OCI-M2 (cell line): Measurements from ENCODE around the gene INHBE.
"Not testable (repeated sequence)": the region's sequence is repeated elsewhere in the genome, so short reads cannot be mapped to it uniquely, and the experiment has no call there.

Source experiments
- DNase-seq: peaks from one replicate; lab custom pipeline; 2025; ENCODE audit not compliant: unreplicated experiment; lab: John Stamatoyannopoulos, UW

INHBE gene

DNA sequence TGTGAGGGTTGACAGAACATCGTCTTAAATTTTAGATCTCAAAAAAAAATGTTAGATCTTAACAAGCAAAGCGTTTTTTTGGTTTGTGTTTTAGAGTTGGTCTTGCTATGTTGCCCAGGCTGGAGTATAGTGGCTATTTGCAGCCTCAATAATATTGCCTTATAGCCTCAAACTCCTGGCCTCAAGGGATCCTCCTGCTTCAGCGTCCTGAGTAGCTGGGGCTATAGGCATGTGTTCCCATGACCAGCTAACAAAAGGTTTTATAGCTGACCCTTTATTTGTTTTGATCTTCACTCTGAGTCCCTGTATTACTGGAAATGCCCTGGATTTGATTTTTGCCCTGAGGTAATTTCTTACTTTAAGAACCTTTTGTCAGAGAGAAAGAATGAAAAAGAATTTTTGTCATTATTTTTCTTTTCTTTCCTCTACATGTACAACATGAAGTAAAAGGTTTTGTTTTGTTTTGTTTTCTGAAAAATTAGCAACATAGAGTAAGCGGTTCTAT lies 15.3 kb upstream of the INHBE start:
- DNase-seq, result no peak

- DNase-seq, result not testable (repeated sequence)
Observed at GRCh38 chr12:57441393-57441792, 13.7 kb upstream of the INHBE start.

DNA sequence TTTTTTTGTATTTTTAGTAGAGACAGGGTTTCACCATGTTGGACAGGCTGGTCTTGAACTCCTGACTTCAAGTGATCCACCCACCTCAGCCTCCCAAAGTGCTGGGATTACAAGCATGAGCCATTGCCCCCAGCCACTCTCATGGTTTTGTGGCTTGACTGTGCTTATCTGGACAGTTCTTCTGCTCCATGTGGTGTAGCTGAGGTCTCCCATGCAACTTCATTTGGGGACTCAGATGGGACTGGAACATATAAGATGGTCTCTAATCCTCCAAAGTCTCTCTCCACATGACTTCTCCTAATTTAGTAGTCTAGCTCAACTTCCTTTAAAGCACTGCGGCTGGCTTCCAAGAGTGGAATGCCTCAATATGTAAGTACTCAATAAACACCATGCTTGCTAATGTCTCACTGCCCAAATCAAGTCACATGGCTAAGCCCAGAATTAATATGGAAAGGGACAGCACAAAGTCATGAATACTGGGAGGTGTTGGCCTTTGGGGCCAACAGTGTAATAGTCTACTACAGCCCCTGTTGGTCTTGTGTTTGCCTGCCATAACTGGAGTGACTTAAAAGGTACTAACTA lies 13.2 kb upstream of the INHBE start:
- DNase-seq, result no peak

DNA sequence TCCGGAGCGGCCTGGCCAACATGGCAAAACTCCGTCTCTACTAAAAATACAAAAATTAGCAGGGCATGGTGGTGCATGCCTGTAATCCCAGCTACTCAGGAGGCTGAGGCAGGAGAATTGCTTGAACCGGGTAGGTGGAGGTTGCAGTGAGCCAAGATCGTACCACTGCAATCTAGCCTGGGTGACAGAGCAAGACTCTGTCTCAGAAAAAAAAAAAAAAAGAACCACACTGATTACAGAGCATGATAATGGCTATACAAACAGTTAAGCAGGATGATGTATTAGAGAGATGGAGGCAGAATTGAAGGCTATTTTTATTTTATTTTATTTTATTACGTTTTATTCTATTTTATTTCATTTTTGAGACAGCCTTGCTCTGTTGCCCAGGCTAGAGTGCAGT lies 10.8 kb upstream of the INHBE start:
- DNase-seq, result not testable (repeated sequence)

DNA sequence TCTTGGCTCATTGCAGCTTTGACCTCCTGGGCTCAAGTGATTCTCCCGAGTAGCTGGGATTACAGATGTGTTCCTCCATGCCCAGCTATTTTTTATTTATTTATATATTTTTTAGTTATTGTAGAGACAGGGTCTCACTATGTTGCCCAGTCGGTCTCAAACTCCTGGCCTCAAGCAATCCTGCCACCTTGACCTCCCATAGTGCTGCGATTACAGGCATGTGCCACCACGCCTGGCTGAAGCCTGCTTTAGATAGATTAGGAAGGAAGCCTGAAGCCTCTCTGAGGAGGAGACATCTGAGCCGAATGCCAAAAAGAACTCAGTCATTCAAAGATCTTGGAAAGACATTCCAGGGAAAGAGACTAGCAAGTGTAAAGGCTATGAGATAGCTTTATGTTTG lies 10.4 kb upstream of the INHBE start:
- DNase-seq, result no peak

GRCh38 chr12:57446292-57446960 lies 8.7 kb upstream of the INHBE start:
- no peak for DNase-seq

DNA sequence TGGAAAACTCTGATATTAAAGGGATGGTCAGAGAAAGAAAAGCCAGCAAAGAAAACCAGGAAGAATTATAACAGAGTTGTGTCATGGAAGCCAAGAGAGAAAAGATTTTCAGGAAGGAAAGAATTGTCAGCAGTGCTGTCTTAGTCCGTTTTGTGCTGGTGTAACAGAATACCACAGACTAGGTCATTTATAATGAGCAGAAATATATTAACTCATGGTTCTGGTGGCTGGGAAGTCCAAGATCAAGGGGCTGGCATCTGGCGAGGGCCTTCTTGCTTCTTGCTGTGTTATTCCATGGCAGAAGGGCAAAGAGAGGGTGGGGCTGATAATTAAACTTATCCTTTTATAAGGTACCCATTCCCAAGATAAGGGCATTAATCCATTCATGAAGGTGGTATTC lies 6.4 kb upstream of the INHBE start:
- no peak for DNase-seq

- no peak for DNase-seq
Observed at GRCh38 chr12:57449375-57449774, 5.7 kb upstream of the INHBE start.

GRCh38 chr12:57450057-57450456 lies 5.0 kb upstream of the INHBE start:
- DNase-seq, result no peak

DNA sequence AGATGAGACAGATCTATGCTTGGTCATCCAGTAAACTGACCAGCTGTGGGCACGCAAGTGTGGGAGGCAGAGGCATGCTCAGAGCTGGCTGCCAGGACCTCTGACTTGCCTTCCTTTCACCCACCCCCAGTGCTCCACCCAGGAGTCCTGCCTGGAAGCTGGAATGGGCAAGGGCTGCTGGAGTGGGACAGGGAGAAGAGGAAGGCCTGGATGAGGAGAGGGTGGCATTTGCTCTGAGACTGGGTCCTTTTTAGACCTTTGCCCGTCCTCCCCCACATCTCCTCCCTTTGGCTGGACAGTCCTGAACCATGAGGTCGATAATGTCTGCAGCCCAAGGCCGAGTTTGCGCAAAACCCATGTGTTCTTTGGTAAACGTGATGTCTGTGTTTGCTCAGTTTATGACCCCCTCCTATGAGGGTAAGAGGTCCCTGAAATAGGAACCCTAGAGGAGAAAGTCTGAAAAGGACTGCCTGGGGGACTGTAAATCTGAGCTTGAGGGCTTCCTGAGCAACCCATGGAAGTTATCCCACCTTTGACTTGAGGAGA lies 3.8 kb upstream of the INHBE start:
- DNase-seq, result no peak

- DNase-seq, result no peak
Observed at GRCh38 chr12:57452181-57452936, 2.7 kb upstream of the INHBE start.

GRCh38 chr12:57452937-57453509 lies 2.1 kb upstream of the INHBE start:
- DNase-seq, result peak; percentile 45

GRCh38 chr12:57454213-57454565 lies 918 bp upstream of the INHBE start:
- DNase-seq, result no peak

- no peak for DNase-seq
Observed at GRCh38 chr12:57455374-57456144, 452 bp downstream of the INHBE start.

- no peak for DNase-seq
Observed at GRCh38 chr12:57456145-57456700, 1.1 kb downstream of the INHBE start.

GRCh38 chr12:57456737-57457490 lies 1.8 kb downstream of the INHBE start:
- no peak for DNase-seq

DNA sequence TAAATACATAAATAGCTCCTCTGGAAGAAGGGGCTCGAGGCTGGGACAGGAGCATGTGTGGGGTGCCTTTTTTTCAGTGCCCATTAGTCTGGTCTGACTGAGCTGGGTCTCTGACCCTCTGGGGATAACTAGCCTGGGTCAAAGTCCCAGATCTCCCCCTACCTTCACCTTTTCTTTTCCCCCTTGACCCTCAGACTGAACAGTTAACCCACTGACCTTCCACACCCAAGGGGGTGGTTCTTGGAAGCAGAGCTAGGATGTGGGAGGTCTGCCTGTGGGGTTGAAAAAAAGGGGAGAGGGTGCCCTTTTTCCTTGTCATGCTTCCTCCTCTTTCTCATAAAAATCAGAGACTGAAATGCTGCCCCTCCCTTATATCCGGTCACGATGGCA lies 3.6 kb downstream of the INHBE start:
- DNase-seq, result no peak

GRCh38 chr12:57459055-57459749 lies 4.1 kb downstream of the INHBE start:
- peak; percentile 56 for DNase-seq

DNA sequence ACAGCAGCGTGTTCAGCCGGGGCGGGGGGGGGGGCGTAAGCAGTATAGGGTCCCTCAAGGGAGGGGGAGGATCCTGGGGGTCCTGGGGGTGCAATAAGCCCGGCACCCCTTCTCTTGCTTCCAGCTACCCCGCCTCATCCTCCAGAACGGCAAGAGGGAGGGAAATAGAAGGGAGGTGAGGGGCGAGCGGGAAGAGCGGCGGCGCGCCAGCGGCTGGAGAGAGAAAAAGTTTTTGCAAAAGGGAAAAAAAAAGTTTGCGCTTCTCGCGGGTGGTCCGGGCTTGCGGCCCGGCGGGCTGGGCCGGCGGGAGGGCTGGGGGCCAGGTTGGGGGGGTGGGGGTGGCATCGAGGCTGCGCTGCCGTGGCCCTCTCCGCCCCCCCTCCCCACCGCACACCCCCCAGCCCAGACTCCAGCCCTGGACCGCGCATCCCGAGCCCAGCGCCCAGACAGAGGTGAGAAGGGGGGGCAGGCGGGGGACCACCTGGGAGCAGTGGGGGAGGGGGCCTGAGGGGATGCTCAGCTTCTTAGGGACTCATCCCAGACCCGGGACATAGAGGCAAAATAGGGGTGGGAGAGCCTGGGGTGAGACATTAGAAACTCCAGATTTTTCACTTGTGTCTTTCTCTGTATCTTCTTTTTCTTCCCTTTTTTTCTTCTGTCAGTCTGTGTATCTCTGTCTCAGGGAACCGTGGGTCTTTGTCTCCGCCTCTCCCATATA lies 4.8 kb downstream of the INHBE start, which contains the start of gene GLI1:
GLI1 (plus strand) TSS at position 36 of the 718 bp plus-strand sequence. CDS start 3,907 bp downstream, outside the sequence.
- DNase-seq, result no peak
